K562 (cell line): ENCODE measurements around the gene KRT35. TPM values are rescaled to one million over a fixed set of nuclear protein-coding genes. Genes with fewer than 3 reads are reported as not detected.

ENCODE experiments used
- ATAC-seq: fragments of 200-7000 bp; cut with Tn5 transposase; 3 replicates; pipeline ENCODE4 v1.9.1; 2020; ENCODE audit warnings: moderate library complexity
- BruUV-seq: library from RNA; stranded (reverse); fragments of 400-500 nt; replicated peaks from 2 replicates; lab custom pipeline; 2021; lab: Mats Ljungman, UMichigan
- CTCF ChIA-PET: fragments of 300-600 bp; formaldehyde crosslinking; extraction: SDS; loops from one replicate; lab custom pipeline; 2021; ENCODE audit warnings: low intra/inter-chr PET ratio; lab: Yijun Ruan, JAX
- POLR2A ChIA-PET: fragments of 300-600, 350-650 bp; sonication (Branson Sonifier 250); formaldehyde crosslinking; extraction: SDS; loops from one replicate; lab custom pipeline; 2021; ENCODE audit warnings: antibody characterized with exemption, inconsistent platforms; lab: Yijun Ruan, JAX
- DNase-seq, 4 experiments: peaks; one replicate each; pipeline versions ENCODE4 v3.0.0 to v3.0.0-alpha.2; 2011 to 2018; ENCODE audit warnings: low spot score in 3 of 4, mixed read lengths in 3 of 4; ENCODE audit errors: extremely low read depth in 1 of 4
- FAIRE-seq: peaks from 2 replicates; lab custom pipeline; 2011; peaks lifted over from hg19 to GRCh38; lab: Jason Lieb, UNC
- H2AFZ ChIP-seq: 2 replicates; pipeline ENCODE4 v1.6.0; 2011; ENCODE audit warnings: low read depth, low read length, control low read depth, inconsistent platforms
- H3K27ac ChIP-seq: fragments of 200-600 bp; 3 replicates; pipeline ENCODE4 v1.8.0; 2011; ENCODE audit warnings: low read depth, mild to moderate bottlenecking, control low read depth, inconsistent platforms, low read length, moderate library complexity, mixed read lengths; ENCODE audit errors: extremely low read depth
- H3K27me3 ChIP-seq, 2 experiments: fragments of 300-600 bp in 1 of 2; 2 replicates in 1 of 2; 3 replicates in 1 of 2; pipeline versions ENCODE4 v1.6.0 to v1.8.0; 2011; ENCODE audit warnings: inconsistent platforms in 2 of 2, low read length in 2 of 2, mild to moderate bottlenecking in 1 of 2, mixed read lengths in 1 of 2, moderate library complexity in 1 of 2; ENCODE audit not compliant: control insufficient read depth in 2 of 2, insufficient read depth in 2 of 2
- H3K36me3 ChIP-seq: fragments of 300-600 bp; 3 replicates; pipeline ENCODE4 v1.8.0; 2011; ENCODE audit warnings: mild to moderate bottlenecking, low read length, inconsistent platforms; ENCODE audit not compliant: control insufficient read depth, insufficient read depth
- H3K4me1 ChIP-seq, 2 experiments: fragments of 200-600 bp in 1 of 2; replicated peaks in 1 of 2; 2 replicates in 1 of 2; 3 replicates in 1 of 2; pipeline versions ENCODE4 v1.5.1 to v1.8.0; 2011; ENCODE audit warnings: inconsistent platforms in 2 of 2, low read length in 2 of 2, mild to moderate bottlenecking in 1 of 2, mixed read lengths in 1 of 2, moderate library complexity in 1 of 2; ENCODE audit not compliant: control insufficient read depth in 2 of 2, insufficient read depth in 2 of 2
- H3K4me2 ChIP-seq: 2 replicates; pipeline ENCODE4 v1.6.1; 2011; ENCODE audit warnings: low read length, control low read depth, inconsistent platforms, mixed read lengths; ENCODE audit not compliant: insufficient read depth
- H3K4me3 ChIP-seq: fragments of 200-600 bp; sonication (generic), shearing (Covaris generic); 2 replicates; pipeline ENCODE4 v1.5.1; 2016; ENCODE audit warnings: control low read depth, inconsistent platforms
- H3K79me2 ChIP-seq: fragments of 200-600 bp; 3 replicates; pipeline ENCODE4 v1.8.0; 2011; ENCODE audit warnings: low read length, inconsistent platforms; ENCODE audit not compliant: control insufficient read depth, insufficient read depth
- H3K9ac ChIP-seq, 2 experiments: 2 replicates each; pipeline versions ENCODE4 v1.6.0 to v1.6.1; 2011; ENCODE audit warnings: low read depth in 2 of 2, low read length in 2 of 2, control low read depth in 1 of 2, inconsistent platforms in 1 of 2, mild to moderate bottlenecking in 1 of 2, mixed read lengths in 1 of 2; ENCODE audit not compliant: insufficient read depth in 1 of 2
- H3K9me1 ChIP-seq: one replicate; pipeline ENCODE4 v1.6.0; 2011; ENCODE audit warnings: inconsistent platforms, mild to moderate bottlenecking, low read length, moderate library complexity; ENCODE audit not compliant: control insufficient read depth, insufficient read depth
- H3K9me3 ChIP-seq: replicated peaks from 2 replicates; pipeline ENCODE4 v1.5.1; 2011; ENCODE audit warnings: low read depth, low read length, inconsistent platforms; ENCODE audit not compliant: control insufficient read depth, insufficient read depth
- H4K20me1 ChIP-seq: replicated peaks from 2 replicates; pipeline ENCODE4 v1.6.1; 2011; ENCODE audit warnings: low read length, inconsistent platforms, mixed read lengths; ENCODE audit not compliant: control insufficient read depth, insufficient read depth
- CTCF ChIP-seq, 3 experiments: IDR thresholded peaks in 2 of 3; conservative IDR thresholded peaks in 1 of 3; 2 replicates each; pipeline ENCODE4 v1.5.1; 2011 to 2012; ENCODE audit warnings: low read length in 3 of 3, mild to moderate bottlenecking in 3 of 3, control low read depth in 2 of 3, improper control_type of control experiment in 1 of 3, inconsistent platforms in 1 of 3, low read depth in 1 of 3, mixed read lengths in 1 of 3, moderate library complexity in 1 of 3; ENCODE audit not compliant: insufficient read depth in 2 of 3
- DLX4 ChIP-seq: fragments of 250-450 bp; sonication (Bioruptor Pico); IDR thresholded peaks from 2 replicates; pipeline ENCODE4 v1.6.1; 2021; ENCODE audit warnings: mild to moderate bottlenecking
- HCFC1 ChIP-seq: IDR thresholded peaks from 2 replicates; pipeline ENCODE4 v1.6.1; 2012; ENCODE audit warnings: low read depth, low read length, improper control_type of control experiment
- NFRKB ChIP-seq: fragments of 450-650 bp; IDR thresholded peaks from 2 replicates; pipeline ENCODE4 v1.6.1; 2016; ENCODE audit warnings: low read depth
- USF1 ChIP-seq: sonication (generic); formaldehyde crosslinking; IDR thresholded peaks from 2 replicates; pipeline ENCODE4 v1.9.0; 2022; ENCODE audit warnings: mild to moderate bottlenecking, missing genetic modification reagents
- ZBTB43 ChIP-seq: sonication (generic); formaldehyde crosslinking; IDR thresholded peaks from 2 replicates; pipeline ENCODE4 v1.8.0; 2023; ENCODE audit warnings: mild to moderate bottlenecking, missing genetic modification reagents
- ZFP1 ChIP-seq: fragments of 450-650 bp; formaldehyde crosslinking; IDR thresholded peaks from 2 replicates; pipeline ENCODE4 v1.4.0; 2020; ENCODE audit warnings: mild to moderate bottlenecking, mixed read lengths
- ZNF175 ChIP-seq: fragments of 200-800 bp; sonication (Bioruptor generic); IDR thresholded peaks from 2 replicates; pipeline ENCODE4 v1.6.1; 2016; ENCODE audit warnings: low read depth, mild to moderate bottlenecking, missing genetic modification characterization, missing compliant biosample characterization
- ZNF639 ChIP-seq, 2 experiments: fragments of 200-800 bp in 1 of 2; sonication (Bioruptor generic) in 1 of 2; sonication (generic) in 1 of 2; formaldehyde crosslinking in 1 of 2; IDR thresholded peaks in 1 of 2; conservative IDR thresholded peaks in 1 of 2; 2 replicates each; pipeline versions ENCODE4 v1.5.0 to v1.6.1; 2016 to 2020; ENCODE audit warnings: missing compliant biosample characterization in 1 of 2, missing genetic modification characterization in 1 of 2, missing genetic modification reagents in 1 of 2
- WGBS: fragments of 100-300 bp; shearing (Covaris generic); methylation state at CpG from one replicate; pipeline ENCODE4 v1.1.6; 2016; ENCODE audit warnings: low coverage, mixed read lengths; ENCODE audit not compliant: insufficient coverage; ENCODE audit errors: missing lambda C conversion rate; 5-methylcytosine and 5-hydroxymethylcytosine counted together
- in situ Hi-C: fragments of 300-500 bp; cut with MboI; formaldehyde crosslinking; loops from 4 replicates; pipeline ENCODE4 v1.15.0; 2018; ENCODE audit warnings: inconsistent platforms, mixed read lengths
- intact Hi-C: fragments of 100-400 bp; cut with micrococcal nuclease; formaldehyde crosslinking; loops from 2 replicates; pipeline ENCODE4 v1.14.2; 2022
- polyA plus RNA-seq, 8 experiments: library from polyadenylated mRNA; depleted of rRNA in 4 of 8; stranded (reverse) in 5 of 8; unstranded in 3 of 8; fragments of >200 nt; fragmentation: Nextera tagmentation in 2 of 8; fragmentation: Illumina TruSeq in 1 of 8; extraction: Ambion mirVana in 2 of 8; extraction: Trizol in 1 of 8; gene quantifications; 2 replicates each; pipeline versions ENCODE4 v1.2.1 to v1.2.3, GENCODE V29; 2011 to 2014; ENCODE audit warnings: inconsistent platforms in 1 of 8, missing spikeins in 1 of 8
- total RNA-seq, 7 experiments: library from RNA; depleted of rRNA in 6 of 7; stranded (reverse); fragments of >200 nt in 6 of 7; fragmentation: Illumina TruSeq in 2 of 7; extraction: Trizol in 2 of 7; gene quantifications; 2 replicates each; pipeline versions ENCODE4 v1.2.1 to v1.2.3, GENCODE V29; 2011 to 2021; ENCODE audit warnings: low replicate concordance in 1 of 7

KRT35 gene
- total and polyA plus RNA-seq, 9 of the 15 experiments (the other 6 are each of a cell fraction or from before 2014, with no cell fraction given), result not detected

- TF ChIP-seq ZNF175 (no peak), USF1 (CRISPR knock-in tag) (no peak), NFRKB (no peak), DLX4 (CRISPR knock-in tag) (no peak)
Observed at GRCh38 chr17:41457676-41458075, 23.3 kb downstream of the KRT35 start (continued).

GRCh38 chr17:41456204-41456603, 24.7 kb downstream of the KRT35 start:
- ATAC-seq (no peak), DNase-seq (no peak), FAIRE-seq (no peak)
- H3K79me2 ChIP-seq, result no peaks in the 10 kb centered on the region
- no peaks in the 10 kb centered on the region; the same call in 1 of the 2 replicates for H3K9me3 ChIP-seq
- TF ChIP-seq CTCF (IDR thresholded peaks at IDR 0.05 in 2 of 3, conservative IDR thresholded peaks at IDR 0.05 in 1 of 3; ENCODE audit: insufficient read depth in 2 of 3, low read depth in 1 of 3, low read length in 3 of 3), result peak in 2 of 3 experiments; percentile 17 to 27; a peak in 2 of 6 replicates
- no peak for TF ChIP-seq HCFC1
- no peak for TF ChIP-seq ZFP1 (CRISPR knock-in tag)
- no peak for TF ChIP-seq ZBTB43
- TF ChIP-seq ZNF639 (CRISPR knock-in tag; conservative IDR thresholded peaks at IDR 0.05 in 1 of 2, IDR thresholded peaks at IDR 0.05 in 1 of 2), result no peak
- no TSS peak for BruUV-seq
- H3K27me3 ChIP-seq, result peaks cover 0 to 10% of the 10 kb centered on the region in 2 experiments; a peak in 2 of 5 replicates
- H3K4me2 ChIP-seq, result no peak overlapping the region
- no peak overlapping the region for H2AFZ ChIP-seq
- in situ Hi-C loops (no loop called here), intact Hi-C loops (no loop called here)
- H3K27ac ChIP-seq, result no peak overlapping the region
- no peaks in the 10 kb centered on the region for H3K9me1 ChIP-seq
- H3K36me3 ChIP-seq, result no peaks in the 10 kb centered on the region
- POLR2A ChIA-PET, result no interaction called here
- no peak overlapping the region for H3K9ac ChIP-seq
- no peaks in the 10 kb centered on the region; a peak in 1 of 5 replicates for H3K4me1 ChIP-seq
- no peaks in the 10 kb centered on the region for H4K20me1 ChIP-seq
- no peak overlapping the region for H3K4me3 ChIP-seq
- CTCF ChIA-PET, result no interaction called here
- 3% methylated on average over 3 of the region's 3 CpGs for WGBS
